ENCODE results near the gene KCNG2.

The KCNG2 gene

GRCh38 chr18:79818631-79819030 lies 20.9 kb downstream of the KCNG2 start:
- no peak overlapping the region for H3K4me3 ChIP-seq (ENCODE audit: low read depth, low read length)
- no peak overlapping the region for H2BK12ac ChIP-seq (ENCODE audit: low read length)
- no peak overlapping the region for H2AK5ac ChIP-seq (ENCODE audit: low read length)
- no peaks in the 10 kb centered on the region for H3K79me1 ChIP-seq (ENCODE audit: low read length)
- peaks cover 8% of the 10 kb centered on the region for H3K9me3 ChIP-seq (ENCODE audit: insufficient read depth, low read depth, low read length)
- H4K8ac ChIP-seq (ENCODE audit: low read depth, low read length) = no peak overlapping the region
- no peak overlapping the region for H3K9ac ChIP-seq (ENCODE audit: low read length)
- no peak overlapping the region for H3K4me2 ChIP-seq (ENCODE audit: low read length)
- no peak overlapping the region for H2BK120ac ChIP-seq (ENCODE audit: insufficient read depth, low read length, poor library complexity)
- no peak overlapping the region for H3K14ac ChIP-seq (ENCODE audit: low read length)
- H3K23ac ChIP-seq (ENCODE audit: low read length) = no peak overlapping the region
- no peaks in the 10 kb centered on the region for H3K27me3 ChIP-seq (ENCODE audit: insufficient read depth, low read length)
- H3K18ac ChIP-seq (ENCODE audit: low read length) = no peak overlapping the region
- no peaks in the 10 kb centered on the region for H3K36me3 ChIP-seq (ENCODE audit: control insufficient read depth in 1 of 2, insufficient read depth in 2 of 2, low read length in 2 of 2)
- DNase-seq = no peak
- no peak overlapping the region for H4K12ac ChIP-seq (ENCODE audit: low read depth, low read length)
- H3K4ac ChIP-seq (ENCODE audit: low read depth, low read length) = no peak overlapping the region
- no peak overlapping the region for H2AFZ ChIP-seq (ENCODE audit: insufficient read depth, low read length, poor library complexity)
- H3K79me2 ChIP-seq (ENCODE audit: control insufficient read depth, insufficient read depth, low read length, poor library complexity) = no peaks in the 10 kb centered on the region
- no peak overlapping the region for H2BK5ac ChIP-seq (ENCODE audit: low read depth, low read length, poor library complexity)
- no CpG with 5 or more reads among the region's 18 CpGs for WGBS (ENCODE audit: extremely low coverage, insufficient coverage, insufficient read length)
- H3K4me1 ChIP-seq (ENCODE audit: control insufficient read depth in 1 of 2, insufficient read depth in 2 of 2, low read length in 2 of 2) = no peaks in the 10 kb centered on the region
- no peak overlapping the region for H4K91ac ChIP-seq (ENCODE audit: low read depth, low read length)
- H3K27ac ChIP-seq (ENCODE audit: low read depth, low read length) = no peak overlapping the region

- Histone ChIP-seq H3K9ac (ENCODE audit: low read length) (peak overlapping the region; percentile 34), H3K4me1 (ENCODE audit: control insufficient read depth in 1 of 2, insufficient read depth in 2 of 2, low read length in 2 of 2) (no peaks in the 10 kb centered on the region), H3K18ac (ENCODE audit: low read length) (no peak overlapping the region), H3K79me2 (ENCODE audit: control insufficient read depth, insufficient read depth, low read length, poor library complexity) (no peaks in the 10 kb centered on the region), H3K4me3 (ENCODE audit: low read depth, low read length) (no peak overlapping the region), H3K9me3 (ENCODE audit: insufficient read depth, low read depth, low read length) (peaks cover 8% of the 10 kb centered on the region), H3K23ac (ENCODE audit: low read length) (no peak overlapping the region), H3K79me1 (ENCODE audit: low read length) (no peaks in the 10 kb centered on the region), H4K91ac (ENCODE audit: low read depth, low read length) (no peak overlapping the region), H3K4ac (ENCODE audit: low read depth, low read length) (no peak overlapping the region), H3K14ac (ENCODE audit: low read length) (no peak overlapping the region), H3K4me2 (ENCODE audit: low read length) (no peak overlapping the region), H3K27ac (ENCODE audit: low read depth, low read length) (no peak overlapping the region), H4K8ac (ENCODE audit: low read depth, low read length) (no peak overlapping the region), H2AK5ac (ENCODE audit: low read length) (no peak overlapping the region), H2BK120ac (ENCODE audit: insufficient read depth, low read length, poor library complexity) (no peak overlapping the region), H3K27me3 (ENCODE audit: insufficient read depth, low read length) (no peaks in the 10 kb centered on the region), H3K36me3 (ENCODE audit: control insufficient read depth in 1 of 2, insufficient read depth in 2 of 2, low read length in 2 of 2) (no peaks in the 10 kb centered on the region), H4K12ac (ENCODE audit: low read depth, low read length) (no peak overlapping the region), H2BK5ac (ENCODE audit: low read depth, low read length, poor library complexity) (no peak overlapping the region), H2BK12ac (ENCODE audit: low read length) (no peak overlapping the region), H2AFZ (ENCODE audit: insufficient read depth, low read length, poor library complexity) (no peak overlapping the region)
- no peak for DNase-seq
- no CpG with 5 or more reads among the region's 26 CpGs for WGBS (ENCODE audit: extremely low coverage, insufficient coverage, insufficient read length)
Measured at GRCh38 chr18:79819064-79819967, 21.6 kb downstream of the KCNG2 start.

DNA sequence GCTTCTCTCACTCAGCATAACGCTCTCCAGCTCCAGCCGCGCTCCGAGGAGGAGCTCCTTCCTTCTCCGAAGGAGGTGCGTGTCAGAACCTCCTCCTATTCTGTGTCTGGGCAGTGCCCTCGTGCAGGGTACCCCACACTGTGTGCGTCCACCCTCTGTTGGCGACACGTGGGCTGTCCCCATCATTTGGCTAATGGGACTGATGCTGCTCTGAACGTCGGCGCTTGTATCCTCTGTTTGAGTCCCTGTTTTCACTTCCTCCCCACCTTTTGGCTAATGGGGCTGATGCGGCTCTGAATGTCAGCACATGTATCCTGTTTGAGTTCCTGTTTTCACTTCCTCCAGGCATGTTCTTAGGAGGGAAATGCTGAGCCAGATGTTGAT lies 22.2 kb downstream of the KCNG2 start:
- no peak overlapping the region for H2BK5ac ChIP-seq (ENCODE audit: low read depth, low read length, poor library complexity)
- no peak overlapping the region for H3K14ac ChIP-seq (ENCODE audit: low read length)
- no CpG with 5 or more reads among the region's 14 CpGs for WGBS (ENCODE audit: extremely low coverage, insufficient coverage, insufficient read length)
- no peaks in the 10 kb centered on the region for H3K27me3 ChIP-seq (ENCODE audit: insufficient read depth, low read length)
- H3K4ac ChIP-seq (ENCODE audit: low read depth, low read length) = no peak overlapping the region
- no peak overlapping the region for H3K27ac ChIP-seq (ENCODE audit: low read depth, low read length)
- no peak overlapping the region for H4K8ac ChIP-seq (ENCODE audit: low read depth, low read length)
- peaks cover 8% of the 10 kb centered on the region for H3K9me3 ChIP-seq (ENCODE audit: insufficient read depth, low read depth, low read length)
- DNase-seq = no peak
- no peaks in the 10 kb centered on the region for H3K4me1 ChIP-seq (ENCODE audit: control insufficient read depth in 1 of 2, insufficient read depth in 2 of 2, low read length in 2 of 2)
- no peak overlapping the region for H3K23ac ChIP-seq (ENCODE audit: low read length)
- no peak overlapping the region for H3K4me3 ChIP-seq (ENCODE audit: low read depth, low read length)
- no peak overlapping the region for H4K12ac ChIP-seq (ENCODE audit: low read depth, low read length)
- no peak overlapping the region for H3K18ac ChIP-seq (ENCODE audit: low read length)
- peak overlapping the region; percentile 34 for H3K9ac ChIP-seq (ENCODE audit: low read length)
- H3K79me2 ChIP-seq (ENCODE audit: control insufficient read depth, insufficient read depth, low read length, poor library complexity) = no peaks in the 10 kb centered on the region
- H2BK120ac ChIP-seq (ENCODE audit: insufficient read depth, low read length, poor library complexity) = no peak overlapping the region
- H2AFZ ChIP-seq (ENCODE audit: insufficient read depth, low read length, poor library complexity) = no peak overlapping the region
- no peaks in the 10 kb centered on the region for H3K79me1 ChIP-seq (ENCODE audit: low read length)
- no peak overlapping the region for H2BK12ac ChIP-seq (ENCODE audit: low read length)
- H3K36me3 ChIP-seq (ENCODE audit: control insufficient read depth in 1 of 2, insufficient read depth in 2 of 2, low read length in 2 of 2) = no peaks in the 10 kb centered on the region
- H2AK5ac ChIP-seq (ENCODE audit: low read length) = no peak overlapping the region
- no peak overlapping the region for H3K4me2 ChIP-seq (ENCODE audit: low read length)
- no peak overlapping the region for H4K91ac ChIP-seq (ENCODE audit: low read depth, low read length)

- Histone ChIP-seq H4K91ac (ENCODE audit: low read depth, low read length) (no peak overlapping the region), H4K12ac (ENCODE audit: low read depth, low read length) (no peak overlapping the region), H2AK5ac (ENCODE audit: low read length) (no peak overlapping the region), H3K79me2 (ENCODE audit: control insufficient read depth, insufficient read depth, low read length, poor library complexity) (no peaks in the 10 kb centered on the region), H2BK5ac (ENCODE audit: low read depth, low read length, poor library complexity) (no peak overlapping the region), H3K27ac (ENCODE audit: low read depth, low read length) (no peak overlapping the region), H3K18ac (ENCODE audit: low read length) (no peak overlapping the region), H3K4me3 (ENCODE audit: low read depth, low read length) (no peak overlapping the region), H3K4me1 (ENCODE audit: control insufficient read depth in 1 of 2, insufficient read depth in 2 of 2, low read length in 2 of 2) (no peaks in the 10 kb centered on the region), H3K79me1 (ENCODE audit: low read length) (no peaks in the 10 kb centered on the region), H4K8ac (ENCODE audit: low read depth, low read length) (no peak overlapping the region), H2BK12ac (ENCODE audit: low read length) (no peak overlapping the region), H3K9me3 (ENCODE audit: insufficient read depth, low read depth, low read length) (peaks cover 2% of the 10 kb centered on the region), H3K4ac (ENCODE audit: low read depth, low read length) (no peak overlapping the region), H3K14ac (ENCODE audit: low read length) (no peak overlapping the region), H3K9ac (ENCODE audit: low read length) (no peak overlapping the region), H3K4me2 (ENCODE audit: low read length) (no peak overlapping the region), H3K36me3 (ENCODE audit: control insufficient read depth in 1 of 2, insufficient read depth in 2 of 2, low read length in 2 of 2) (no peaks in the 10 kb centered on the region), H3K27me3 (ENCODE audit: insufficient read depth, low read length) (no peaks in the 10 kb centered on the region), H2AFZ (ENCODE audit: insufficient read depth, low read length, poor library complexity) (no peak overlapping the region), H3K23ac (ENCODE audit: low read length) (no peak overlapping the region), H2BK120ac (ENCODE audit: insufficient read depth, low read length, poor library complexity) (no peak overlapping the region)
- no CpG with 5 or more reads among the region's 12 CpGs for WGBS (ENCODE audit: extremely low coverage, insufficient coverage, insufficient read length)
- DNase-seq = no peak
Measured at GRCh38 chr18:79823120-79823519, 25.4 kb downstream of the KCNG2 start.

Data from trophoblast cell (in vitro differentiated cells and primary cell).